NCI-H2107 treated with DMSO at 0.1 percent for 48 hours (cell line): Measurements from ENCODE around the gene SLC6A17.

Experiments used
- DNase-seq: peaks from one replicate; lab custom pipeline; 2025; ENCODE audit not compliant: unreplicated experiment; lab: John Stamatoyannopoulos, UW

Gene SLC6A17

DNA sequence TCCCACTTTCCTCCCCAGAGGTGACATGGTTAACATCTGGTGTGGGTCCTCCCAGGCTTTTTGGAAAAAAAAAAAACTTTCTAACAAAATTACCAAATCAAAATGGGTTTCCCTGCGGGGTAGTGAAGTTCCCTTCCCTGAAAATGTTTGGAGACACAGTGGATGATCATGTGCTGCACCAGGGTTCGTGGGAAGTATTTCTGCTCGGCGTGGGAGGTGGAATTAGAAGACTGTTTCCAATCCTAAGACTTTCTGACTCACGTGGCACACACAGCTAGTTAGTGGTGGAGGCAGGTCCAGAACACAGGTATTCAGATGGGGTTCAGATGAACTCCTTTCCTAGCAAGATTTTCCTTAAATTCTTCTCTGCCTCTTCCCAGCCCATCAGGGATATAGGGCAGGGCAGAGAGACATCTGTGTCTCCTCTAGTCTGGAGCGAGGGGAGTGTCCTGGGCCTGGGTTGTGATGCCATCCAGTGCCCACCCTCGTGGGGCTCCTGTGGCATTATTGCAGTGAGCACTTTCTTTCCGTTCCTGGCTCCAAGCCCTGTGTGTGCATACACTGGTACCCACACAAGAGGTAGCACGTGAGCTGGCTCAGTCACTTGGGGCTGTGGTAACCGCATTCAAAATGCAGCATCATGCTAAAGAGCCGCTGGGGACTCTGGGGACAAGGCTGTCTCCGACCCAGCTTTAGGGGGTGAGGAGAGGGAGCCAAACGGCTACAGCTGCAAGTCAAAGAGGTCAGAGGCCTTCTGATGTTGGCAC, 87.3 kb downstream of the SLC6A17 start:
- peak; percentile 92 for DNase-seq

DNA sequence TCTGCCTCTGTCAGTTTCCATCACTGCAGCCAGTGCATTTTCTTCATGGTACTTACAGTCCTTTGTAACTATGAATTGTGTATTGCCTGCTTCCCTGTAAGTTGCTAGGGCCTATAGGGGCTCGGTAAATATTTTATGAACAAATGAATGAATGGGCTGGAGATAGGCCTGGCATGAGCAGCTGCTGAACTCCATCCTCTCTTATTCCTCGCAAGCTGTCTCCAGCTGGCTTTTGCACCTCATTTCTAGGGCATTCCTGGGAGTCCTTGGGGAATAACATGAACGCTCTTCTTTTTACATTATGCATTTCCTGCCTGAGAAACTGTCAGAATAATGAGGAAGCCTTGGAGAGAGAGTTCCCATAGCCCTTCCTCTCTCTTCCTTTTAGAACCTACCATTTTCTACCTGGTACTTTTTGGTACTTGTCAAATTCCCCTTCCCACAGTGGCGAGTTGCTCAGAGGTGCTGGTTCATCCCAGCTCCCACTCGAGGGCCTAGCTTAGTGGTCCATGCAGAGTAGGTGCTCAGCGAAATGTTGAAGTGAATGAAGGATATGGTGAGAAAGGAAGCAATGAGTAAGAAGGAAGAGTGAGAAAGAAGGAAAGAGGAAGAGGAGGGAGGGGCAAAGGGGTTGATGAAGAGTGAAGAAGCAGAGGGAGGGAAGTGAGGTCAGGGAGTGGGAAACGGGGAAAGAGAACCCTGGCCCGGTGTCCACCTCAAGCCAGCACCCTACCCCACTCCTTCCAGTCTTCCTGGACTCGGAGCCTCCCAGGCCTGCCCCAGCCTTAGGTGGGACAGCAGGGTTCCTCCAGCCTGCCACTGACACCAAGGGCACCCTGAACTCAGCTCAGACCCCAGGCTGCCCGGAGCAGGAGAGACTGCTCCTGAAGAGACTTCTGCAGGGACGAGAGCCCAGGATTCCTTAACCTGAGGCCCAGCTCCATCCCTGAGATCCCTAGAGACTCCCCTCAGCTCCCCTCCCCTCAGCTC, 89.4 kb downstream of the SLC6A17 start:
- DNase-seq: peak; percentile 29

DNA sequence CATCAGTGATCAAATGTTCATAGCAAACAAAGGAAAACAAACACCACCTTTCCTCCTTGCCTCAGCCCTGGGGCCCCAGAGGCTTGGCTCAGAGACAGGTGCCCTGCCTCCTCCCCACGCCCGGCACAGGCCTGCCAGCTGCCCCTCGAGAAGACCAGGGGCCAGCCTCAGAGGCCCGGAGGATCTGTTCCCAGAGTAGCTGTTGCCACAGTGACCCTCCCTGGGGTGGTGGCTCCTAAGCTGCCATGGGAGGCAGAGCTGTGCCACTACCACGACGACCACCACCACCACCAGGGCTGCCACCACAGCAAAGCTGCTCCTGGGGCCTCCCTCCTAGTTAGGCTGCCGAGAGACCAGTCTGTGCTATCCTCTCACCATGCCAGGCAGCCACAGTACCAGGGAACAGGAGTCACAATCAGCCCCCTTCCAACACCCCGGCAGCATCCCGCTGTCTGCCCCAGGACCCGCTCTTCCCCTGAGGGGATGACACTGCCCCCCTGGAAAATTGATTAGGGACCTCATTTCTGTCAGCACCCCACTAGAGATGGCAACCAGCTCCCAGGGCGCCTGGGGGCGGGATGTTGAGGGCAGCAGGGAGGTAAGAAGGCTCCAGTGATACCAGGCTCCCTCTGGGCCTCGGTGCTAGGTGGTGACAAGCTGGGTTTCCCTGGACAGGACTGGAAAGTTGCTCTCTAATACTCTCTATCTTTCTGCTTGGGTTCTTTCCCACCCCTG, 90.3 kb downstream of the SLC6A17 start:
- peak; percentile 71 for DNase-seq

DNA sequence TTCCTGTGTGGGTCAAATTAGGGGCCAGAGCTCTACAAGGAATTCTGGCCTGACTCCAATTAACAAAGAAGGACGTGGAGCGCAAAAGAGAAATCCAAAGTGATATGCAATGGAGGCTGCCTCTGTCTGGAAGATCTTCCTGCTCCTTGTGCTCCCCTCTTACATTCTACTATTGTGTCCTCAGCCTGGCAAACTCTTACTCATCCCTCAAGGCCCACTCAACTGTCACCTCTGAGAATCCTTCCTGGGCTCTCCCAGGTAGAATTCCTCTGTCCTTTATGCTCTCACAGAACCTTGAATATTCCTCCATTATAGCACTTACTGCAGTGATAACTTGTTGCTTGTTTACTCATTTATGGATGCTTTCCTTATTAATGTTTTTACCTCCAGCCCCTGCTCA, 91.2 kb downstream of the SLC6A17 start:
- no peak for DNase-seq

DNA sequence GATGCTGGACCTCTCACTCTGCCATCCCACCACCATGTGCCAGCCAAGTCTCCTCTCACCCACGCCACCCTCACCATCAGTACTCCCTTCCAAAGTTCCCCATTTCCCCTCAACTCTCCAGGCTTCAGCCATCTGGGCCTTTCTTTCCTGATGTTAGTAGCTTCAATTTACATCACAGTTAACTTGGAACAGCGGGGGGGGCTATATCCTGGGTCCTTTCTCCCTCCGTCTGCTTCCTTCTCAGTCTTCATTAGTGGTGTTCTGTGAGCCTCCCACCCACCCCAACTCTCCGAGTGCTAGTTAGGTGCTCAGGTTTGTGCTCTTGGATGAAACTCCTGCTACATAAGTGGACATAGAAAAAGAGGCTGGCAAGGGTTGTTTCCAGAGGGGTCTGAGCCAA, 91.8 kb downstream of the SLC6A17 start:
- DNase-seq: no peak

DNA sequence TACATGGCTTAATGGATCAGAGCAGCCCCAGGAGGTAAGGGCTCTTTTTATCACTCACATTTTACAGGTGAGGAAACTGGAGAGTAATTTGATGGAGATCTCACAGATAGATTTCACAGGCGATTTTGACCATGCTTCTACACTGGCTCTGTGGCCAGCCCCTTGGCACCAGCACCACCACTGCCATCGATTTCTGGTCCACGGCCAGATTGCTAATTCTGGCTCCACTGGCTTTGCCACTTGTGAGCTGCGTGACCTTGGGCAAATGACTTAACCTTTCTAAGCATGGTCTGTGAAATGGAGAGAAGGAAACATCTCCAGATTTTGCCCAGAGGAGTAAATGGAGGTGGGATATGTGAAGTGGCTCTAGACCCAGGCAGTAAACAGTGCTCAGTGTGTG, 92.4 kb downstream of the SLC6A17 start:
- no peak for DNase-seq

DNA sequence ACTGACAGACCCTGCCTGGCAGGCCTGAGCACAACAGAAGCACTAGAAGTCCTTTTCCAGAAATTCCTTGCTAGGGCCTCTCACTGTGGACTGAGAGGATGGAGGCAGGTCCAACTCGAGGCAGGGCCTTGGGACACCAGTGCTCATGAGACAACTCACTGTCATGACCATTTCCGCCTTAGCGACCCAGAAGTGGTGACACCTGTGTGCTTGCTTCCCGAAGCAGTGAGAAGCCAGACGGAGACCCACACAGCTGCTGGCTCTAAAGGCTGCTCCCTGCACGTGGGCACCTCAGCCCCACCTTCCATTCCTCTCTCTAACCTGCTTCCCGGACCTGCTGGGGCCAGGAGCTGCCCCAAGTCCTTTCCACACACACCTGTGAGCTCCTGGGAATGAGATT, 92.9 kb downstream of the SLC6A17 start:
- DNase-seq: no peak

DNA sequence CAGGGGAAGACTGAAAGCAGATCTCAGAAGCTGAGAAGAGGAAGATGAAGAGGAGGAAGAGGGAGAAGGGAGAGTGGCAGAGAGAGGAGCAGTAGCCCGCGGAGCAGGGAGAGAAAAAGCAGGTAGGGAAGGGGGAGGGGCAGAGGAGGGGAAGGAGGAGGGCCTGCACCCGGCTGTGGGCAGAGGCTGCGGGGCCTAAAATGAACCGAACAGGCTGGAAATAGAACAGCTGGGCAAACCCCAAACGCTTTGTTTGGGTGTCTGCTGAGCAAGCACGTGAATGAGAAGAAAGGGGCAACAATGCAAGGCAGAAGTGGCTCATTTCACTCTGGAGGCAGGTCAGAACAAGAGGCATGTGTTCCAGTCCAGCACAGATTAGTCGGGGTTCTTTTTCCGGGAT, 93.3 kb downstream of the SLC6A17 start:
- peak; percentile 75 for DNase-seq

DNA sequence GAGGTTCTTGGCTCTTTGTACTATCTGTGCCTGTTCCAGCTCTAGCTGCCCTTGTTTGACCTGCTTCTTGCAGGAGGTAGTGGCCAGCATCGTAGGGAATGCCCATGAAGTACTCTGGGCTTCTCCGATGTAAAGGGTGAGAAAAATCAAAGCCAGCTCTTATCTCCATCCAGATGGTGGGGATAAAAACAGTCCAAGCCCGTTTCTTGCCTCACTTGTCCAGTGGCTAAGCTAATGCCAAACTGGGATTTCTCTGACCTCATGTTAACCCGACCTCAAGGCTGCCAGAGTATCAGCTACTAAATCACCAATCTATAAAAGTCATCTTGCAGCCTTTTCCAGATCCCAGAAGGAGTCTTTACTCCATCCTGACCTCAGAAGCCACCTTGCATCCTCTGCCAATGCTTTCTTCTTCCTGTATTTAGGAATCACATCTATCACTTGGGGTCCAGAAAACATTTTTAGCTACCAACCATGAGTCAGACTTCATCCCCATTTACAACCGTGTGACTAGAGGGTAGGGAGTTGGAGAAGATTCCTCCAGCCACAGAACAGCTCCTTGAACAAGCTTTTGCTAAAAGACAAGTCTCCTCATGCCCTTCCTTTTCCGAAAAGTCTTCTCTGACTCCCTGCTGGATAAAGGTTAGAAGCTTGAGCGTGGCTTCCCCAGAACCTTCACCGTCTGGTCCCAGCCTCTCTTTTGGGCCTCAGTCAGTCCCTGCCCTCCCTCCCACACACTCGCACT, 95.8 kb downstream of the SLC6A17 start:
- no peak for DNase-seq

DNA sequence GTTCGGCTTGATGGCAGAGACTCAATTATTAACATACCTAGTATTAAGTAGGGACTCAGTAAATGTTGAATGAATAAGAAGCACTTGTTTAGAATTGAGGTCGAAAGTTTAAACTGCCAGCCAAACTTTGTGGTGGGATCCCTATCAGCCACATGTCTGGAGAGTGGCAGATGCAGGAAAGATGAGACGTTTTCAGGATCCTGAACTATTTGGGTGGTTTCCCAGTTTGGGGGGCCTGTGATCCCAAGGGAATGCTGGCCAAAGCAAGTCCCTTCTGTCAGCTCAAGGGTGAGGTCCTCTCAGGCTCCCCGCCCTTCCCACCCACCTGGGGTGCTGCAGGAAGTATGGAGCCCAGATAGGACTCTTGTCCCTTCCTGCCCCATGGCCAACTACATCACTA, 98.5 kb downstream of the SLC6A17 start:
- DNase-seq: no peak

DNA sequence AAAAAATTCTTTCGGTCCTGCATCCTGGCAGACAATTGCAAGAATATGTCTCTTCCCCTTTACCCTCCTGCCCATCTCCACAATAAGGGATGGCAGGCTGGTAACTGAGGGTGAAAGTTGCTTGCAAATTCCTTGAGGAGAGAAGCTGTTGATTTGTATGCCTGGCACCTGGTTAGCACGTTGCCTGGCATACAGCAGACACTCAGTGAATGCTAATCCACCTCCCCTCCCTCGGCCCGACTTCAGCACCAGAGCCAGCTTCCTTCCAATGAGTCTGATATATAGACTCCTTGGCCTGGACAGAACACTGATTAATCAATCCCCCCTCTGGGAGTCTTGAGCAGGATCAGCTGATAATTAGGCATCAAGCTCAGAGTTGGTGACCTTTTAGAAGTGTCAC, 99.0 kb downstream of the SLC6A17 start:
- DNase-seq: no peak

DNA sequence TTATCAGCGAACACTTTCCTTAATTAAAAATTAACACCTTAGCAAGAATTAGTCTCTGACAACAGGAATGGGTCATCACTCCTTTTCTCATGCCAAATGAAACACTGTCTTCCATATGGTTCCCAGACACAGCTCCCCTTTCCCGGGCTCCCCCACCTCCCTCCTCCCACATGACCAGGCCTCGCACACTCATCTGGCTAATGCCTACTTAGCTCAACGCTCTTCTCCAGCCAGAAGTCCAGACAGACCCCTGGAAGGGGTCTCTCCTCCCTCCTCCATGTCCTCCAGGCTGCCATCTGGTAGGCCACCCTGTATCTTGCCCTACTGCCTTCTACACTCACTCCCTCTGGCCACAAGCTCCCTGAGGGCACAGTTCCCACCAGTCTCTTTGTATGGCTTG, 99.7 kb downstream of the SLC6A17 start:
- no peak for DNase-seq

DNA sequence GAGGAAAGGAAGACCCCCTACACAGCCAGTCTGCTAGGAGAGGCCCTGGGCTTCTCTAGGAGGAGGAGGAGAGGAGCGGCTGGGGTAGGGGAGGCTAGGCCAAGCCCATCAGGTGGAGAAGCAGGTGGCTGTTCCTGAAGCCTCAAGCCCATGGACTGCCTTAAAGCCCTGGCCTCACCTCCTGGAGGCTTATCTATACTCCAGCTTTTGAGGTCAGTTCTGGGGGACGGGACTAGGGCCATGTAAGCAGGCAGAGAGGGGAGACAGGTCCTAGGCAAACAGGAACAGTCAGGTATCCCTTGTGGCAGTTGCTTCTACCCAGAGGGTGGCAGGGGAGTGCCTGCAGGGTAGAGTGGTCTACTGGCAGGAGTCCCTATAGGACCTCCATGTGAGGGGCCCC, 100.5 kb downstream of the SLC6A17 start:
- no peak for DNase-seq
